LNCAP (cell line): ENCODE results near the gene LINGO1.

ENCODE experiments used
- CTCF ChIP-seq: fragments of 450-650 bp; IDR thresholded peaks from 2 replicates; pipeline ENCODE4 v1.5.1; 2017; ENCODE audit warnings: mild to moderate bottlenecking

The LINGO1 gene

GRCh38 chr15:77629070-77630030 lies 3.4 kb downstream of the LINGO1 start:
- no peak for TF ChIP-seq CTCF

GRCh38 chr15:77628010-77628409 lies 4.7 kb downstream of the LINGO1 start:
- TF ChIP-seq CTCF, result no peak

GRCh38 chr15:77627581-77627980 lies 5.1 kb downstream of the LINGO1 start:
- TF ChIP-seq CTCF, result no peak

GRCh38 chr15:77627067-77627466 lies 5.6 kb downstream of the LINGO1 start:
- TF ChIP-seq CTCF, result no peak

- TF ChIP-seq CTCF, result no peak
Observed at GRCh38 chr15:77626002-77626401, 6.7 kb downstream of the LINGO1 start.

DNA sequence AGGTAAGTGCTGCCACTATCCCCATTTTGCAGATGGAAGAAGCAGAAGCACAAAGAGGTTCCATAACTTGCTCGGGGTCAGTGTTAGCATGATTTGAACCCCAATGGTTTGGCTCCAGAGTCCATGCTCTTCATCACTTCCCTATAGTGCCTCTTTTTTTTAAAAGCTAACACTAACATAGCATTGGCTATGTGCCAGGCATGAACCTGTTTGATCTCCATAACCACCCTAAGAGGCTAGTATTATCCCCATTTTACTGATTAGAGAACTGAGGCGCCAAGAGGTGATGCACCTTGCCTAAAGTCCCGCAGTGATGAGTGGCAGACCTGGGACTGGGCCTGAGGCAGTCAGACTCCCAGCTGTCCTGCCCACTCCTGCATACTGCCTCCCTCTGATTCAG lies 7.3 kb downstream of the LINGO1 start:
- TF ChIP-seq CTCF, result no peak

DNA sequence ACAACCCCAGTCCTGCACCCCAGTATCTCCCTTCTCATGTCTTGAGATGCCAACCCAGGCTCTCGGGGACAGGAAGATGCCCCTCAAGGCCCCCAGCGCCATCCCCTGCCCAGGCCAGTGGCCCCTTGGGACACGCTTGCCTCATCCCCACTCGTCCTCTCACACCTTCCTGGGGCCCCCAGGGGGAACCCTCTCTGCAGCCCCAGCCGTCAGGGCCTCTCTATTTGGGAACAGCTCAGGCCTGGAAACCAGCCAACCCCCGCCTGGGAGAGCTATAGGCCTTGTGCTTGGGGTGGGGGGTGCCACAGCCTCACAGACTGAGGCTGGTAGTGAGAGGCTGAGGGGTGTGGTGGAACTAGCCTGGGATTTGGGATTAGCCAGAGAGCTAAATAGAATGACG lies 7.8 kb downstream of the LINGO1 start:
- no peak for TF ChIP-seq CTCF
